Stimulated activated CD4-positive, alpha-beta T cell treated with anti-CD3 and anti-CD28 coated beads, Interleukin-1b, Interleukin-23, amount 100 ng/mL, for 4 hours (primary cell): ENCODE results near the gene CYBB.

Source experiments
- DNase-seq, 2 donors: peaks; one replicate each; pipeline ENCODE4 v3.0.0-alpha.2; 2020; ENCODE audit warnings: low read depth in 2 of 2

Gene CYBB

GRCh38 chrX:37785569-37785968, 5.7 kb downstream of the CYBB start:
- no peak for DNase-seq

DNA sequence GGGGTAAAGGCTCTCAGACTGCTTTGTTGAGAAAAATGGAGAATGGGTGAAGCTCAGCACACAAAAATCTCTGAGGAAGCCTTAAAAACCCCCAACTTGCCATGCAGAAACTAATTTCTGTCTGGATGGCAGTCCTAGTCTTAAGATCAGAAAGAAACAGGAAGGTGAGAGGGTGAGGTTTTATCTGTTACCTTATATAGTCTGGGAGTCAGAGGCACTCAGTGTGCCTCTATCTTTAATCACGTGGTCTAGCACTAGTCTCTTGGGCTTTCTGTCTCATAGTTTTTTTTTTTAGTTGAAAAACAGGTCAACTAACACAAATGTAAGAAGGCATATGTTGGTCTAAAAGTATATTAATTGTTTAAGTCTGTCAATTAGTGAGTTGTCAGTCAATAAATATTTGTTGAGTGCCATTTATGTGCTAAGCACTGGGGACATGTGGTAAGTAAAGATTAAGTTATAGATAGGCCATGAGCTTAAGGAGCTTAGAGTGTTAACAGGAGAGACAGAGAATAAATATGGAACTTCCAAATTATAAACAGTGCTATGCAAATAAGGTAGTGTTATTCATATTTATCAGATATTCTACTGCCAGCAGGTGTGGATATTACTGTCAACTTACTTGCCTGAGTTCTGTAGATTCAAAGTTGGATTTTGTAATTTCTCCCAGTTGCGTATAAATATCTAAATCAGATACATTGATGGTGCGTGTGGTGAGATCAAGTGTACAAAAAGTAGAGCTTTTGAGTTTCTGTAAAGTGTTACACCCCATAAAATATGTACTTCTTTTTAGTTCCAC, 7.0 kb downstream of the CYBB start:
- DNase-seq: no peak

DNA sequence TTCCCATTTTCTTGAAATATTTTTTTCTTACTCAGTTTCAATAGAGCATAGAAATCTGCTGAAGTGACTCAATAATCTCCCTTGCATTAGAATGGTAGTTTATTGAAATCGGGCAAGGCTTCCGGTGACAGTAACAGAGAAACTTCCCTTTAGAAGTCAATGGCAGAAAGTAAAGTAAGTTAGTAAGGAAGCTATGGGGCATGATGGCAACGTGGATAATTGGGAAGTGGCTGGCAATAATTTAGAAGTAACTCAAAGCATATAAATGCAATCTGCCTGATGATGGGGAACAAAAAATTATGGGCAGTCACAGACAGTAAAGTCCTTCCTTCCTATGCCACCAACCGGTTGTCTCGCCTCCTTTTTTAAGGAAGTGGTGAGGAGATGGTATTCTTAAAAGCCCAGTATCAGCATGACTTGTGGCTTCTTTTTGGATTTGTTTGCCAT, 7.6 kb downstream of the CYBB start:
- DNase-seq: no peak

- no peak for DNase-seq
These were observed 16.5 kb downstream of the CYBB start for GRCh38 chrX:37796310-37796709.

- DNase-seq: no peak
These were observed 16.9 kb downstream of the CYBB start for GRCh38 chrX:37796805-37797204.

GRCh38 chrX:37799936-37800335, 20.1 kb downstream of the CYBB start:
- no peak for DNase-seq

GRCh38 chrX:37800717-37801116, 20.9 kb downstream of the CYBB start:
- no peak for DNase-seq

DNA sequence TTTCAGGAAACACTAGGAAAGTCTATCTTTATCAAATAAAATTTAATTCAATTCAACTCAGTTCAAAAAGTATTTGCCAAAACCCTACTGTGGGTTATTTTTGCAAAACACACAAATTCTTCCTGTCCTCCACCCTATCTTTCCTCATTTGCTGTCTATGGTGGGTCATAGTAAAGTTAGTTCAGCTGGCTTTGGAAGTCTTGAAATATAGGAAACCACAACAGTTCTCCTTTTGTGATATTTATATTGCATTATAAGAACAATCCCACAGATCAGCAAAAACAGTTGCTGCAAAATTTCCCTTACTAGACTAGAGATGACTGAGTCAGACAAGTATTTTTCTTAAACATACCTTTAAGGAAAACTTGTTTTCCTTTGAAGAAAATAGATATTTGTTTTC, 22.2 kb downstream of the CYBB start:
- no peak for DNase-seq

DNA sequence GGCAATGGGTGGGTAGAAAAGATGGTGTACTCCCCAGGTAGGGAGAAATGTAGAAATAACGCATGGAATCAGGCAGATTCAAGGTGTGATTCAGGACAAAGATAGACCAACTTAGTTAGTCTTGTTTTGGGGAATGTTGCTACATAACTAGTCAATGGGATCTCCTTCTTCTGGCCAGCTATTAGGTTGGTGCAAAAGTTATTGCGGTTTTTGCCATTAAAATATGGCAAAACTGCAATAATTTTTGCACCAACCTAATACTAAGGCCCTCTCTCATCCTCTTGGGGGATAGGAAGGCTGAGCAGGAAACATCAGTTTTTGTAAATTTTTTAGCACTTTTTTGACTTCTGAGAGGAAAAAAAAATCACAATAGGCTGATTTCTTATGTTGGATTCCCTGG, 23.2 kb downstream of the CYBB start:
- DNase-seq: no peak

DNA sequence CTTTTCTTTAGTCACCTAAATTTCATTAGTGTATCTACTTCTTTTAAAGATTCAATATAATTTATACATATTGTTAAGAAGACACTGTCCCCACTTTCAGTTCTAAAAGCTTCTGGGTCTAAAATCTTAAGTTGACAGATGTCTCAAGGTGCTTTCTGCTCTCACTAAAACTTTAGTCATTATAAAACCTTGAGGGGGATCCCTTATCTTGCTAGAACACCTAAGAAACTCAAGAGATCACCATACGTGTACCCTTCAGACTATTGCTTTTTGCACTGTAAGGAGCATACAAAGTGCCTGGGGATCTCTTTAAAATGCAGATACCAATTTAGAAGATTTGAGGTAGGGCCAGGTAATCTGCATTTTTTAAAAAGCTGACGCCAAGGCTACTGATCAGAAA, 30.1 kb downstream of the CYBB start:
- DNase-seq: no peak

- no peak for DNase-seq
These were observed 32.3 kb downstream of the CYBB start for GRCh38 chrX:37812110-37812509.

- DNase-seq: no peak
These were observed 33.7 kb downstream of the CYBB start for GRCh38 chrX:37813570-37813969.

- no peak for DNase-seq
These were observed 35.5 kb downstream of the CYBB start for GRCh38 chrX:37815366-37815765.

GRCh38 chrX:37816766-37817165, 36.9 kb downstream of the CYBB start:
- DNase-seq: no peak

DNA sequence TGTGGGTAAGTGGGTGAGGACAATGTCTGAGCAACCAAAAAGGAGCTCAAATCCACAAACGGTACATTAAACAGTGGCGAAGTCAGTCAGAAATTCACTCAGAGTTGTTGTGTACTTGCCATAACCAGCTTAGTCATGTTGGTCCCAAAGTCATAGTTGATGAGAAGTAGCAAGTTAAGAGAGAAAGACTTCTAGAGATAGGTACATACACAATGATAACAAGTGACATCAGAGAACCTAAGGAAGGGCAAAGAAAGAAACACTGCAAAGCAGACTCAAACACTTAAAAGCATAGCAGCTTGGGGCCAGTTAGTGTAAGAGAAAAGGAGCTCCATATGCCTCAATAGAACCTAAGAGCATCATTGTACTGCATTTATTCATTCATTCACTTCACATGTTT, 37.3 kb downstream of the CYBB start:
- no peak for DNase-seq

- no peak for DNase-seq
These were observed 37.7 kb downstream of the CYBB start for GRCh38 chrX:37817579-37817978.

DNA sequence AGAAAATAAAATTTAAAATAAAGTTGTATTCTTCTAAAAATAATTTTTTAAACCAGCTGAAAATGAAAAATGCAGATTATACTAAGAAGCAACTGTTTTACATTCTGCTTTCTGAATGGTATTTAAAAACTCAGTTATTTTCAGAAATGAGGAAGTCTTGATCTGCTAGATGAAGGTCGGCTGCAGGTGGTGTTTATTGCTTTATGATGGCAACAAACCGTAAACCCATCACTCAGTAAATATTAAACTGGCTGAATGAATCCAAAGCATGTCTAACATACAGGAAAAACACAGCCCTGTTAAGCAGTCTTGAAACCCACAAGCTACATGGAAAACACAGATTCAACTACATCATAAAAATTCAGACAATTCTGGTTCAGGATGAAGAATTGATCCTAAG, 38.2 kb downstream of the CYBB start:
- DNase-seq: no peak

GRCh38 chrX:37820646-37821045, 40.8 kb downstream of the CYBB start:
- no peak for DNase-seq

DNA sequence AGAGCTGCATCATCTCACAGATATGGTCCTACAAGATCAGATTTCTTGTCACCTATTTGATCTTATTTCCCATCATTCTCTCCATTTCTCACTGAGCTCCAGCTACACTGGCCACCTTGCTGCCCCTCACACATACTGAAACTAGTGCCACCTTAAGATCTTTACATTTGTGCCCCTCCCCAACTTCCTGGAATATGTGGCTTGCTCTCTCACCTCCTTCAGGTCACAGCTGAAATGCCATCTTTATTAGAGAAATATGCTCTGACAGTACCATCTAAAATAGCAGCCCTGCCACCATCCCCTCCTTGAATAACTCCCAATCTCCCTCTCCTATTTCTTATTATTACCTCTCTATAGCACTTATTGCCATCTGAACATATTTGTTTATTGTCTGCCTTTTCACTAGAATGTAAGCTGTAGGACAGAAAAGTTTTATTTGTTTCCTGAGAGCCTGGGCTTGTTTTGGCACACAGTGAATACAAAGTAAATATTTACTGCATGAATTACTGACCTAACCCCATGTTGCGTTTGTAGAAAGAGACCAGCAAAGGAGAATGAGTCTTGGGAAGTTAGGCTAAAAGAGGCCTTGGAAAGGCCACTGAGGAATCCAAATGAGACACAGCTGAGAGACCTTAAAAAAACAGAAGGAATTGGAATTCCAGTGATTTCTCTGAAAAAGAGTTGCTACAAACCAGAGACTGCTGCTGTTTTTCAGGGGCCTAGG, 44.8 kb downstream of the CYBB start:
- no peak for DNase-seq

- DNase-seq: peak; percentile 4 to 35
These were observed 45.5 kb downstream of the CYBB start for GRCh38 chrX:37825215-37825842.

- DNase-seq: no peak
These were observed 49.9 kb downstream of the CYBB start for GRCh38 chrX:37829721-37830120.

- no peak for DNase-seq
These were observed 50.5 kb downstream of the CYBB start for GRCh38 chrX:37830371-37830770.

DNA sequence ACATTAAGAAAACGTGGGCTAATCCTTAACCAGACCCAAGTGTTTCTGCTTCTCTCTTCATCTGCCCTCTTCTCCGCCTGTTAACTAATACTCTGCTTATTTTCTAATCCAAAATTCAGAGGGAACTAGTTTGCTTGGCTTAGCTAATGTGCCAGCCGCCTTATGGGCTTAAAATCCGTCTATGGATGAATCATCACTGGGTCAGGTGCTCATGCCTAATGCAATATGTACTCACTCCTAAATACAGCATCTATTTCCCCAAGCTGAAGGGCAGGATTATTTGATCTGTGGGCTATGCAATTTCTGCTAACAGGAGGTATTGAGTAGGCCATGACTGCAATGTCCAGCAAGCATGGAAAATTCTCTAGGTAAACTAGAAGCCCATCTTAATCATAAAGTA, 55.1 kb downstream of the CYBB start:
- no peak for DNase-seq
